A549 (cell line): ENCODE measurements around the gene ADGRL2. TPM values are rescaled to one million over a fixed set of nuclear protein-coding genes. Genes with fewer than 3 reads are reported as not detected.

Source experiments
- ATAC-seq, 2 experiments: fragments of 200-7000 bp in 1 of 2; fragments of >200 bp in 1 of 2; cut with Nextera tagmentation in 1 of 2; cut with Tn5 transposase in 1 of 2; 3 replicates each; pipeline versions ENCODE4 v1.8.0 to v1.9.1; 2018 to 2020; ENCODE audit warnings: mild to moderate bottlenecking in 1 of 2, moderate library complexity in 1 of 2
- CTCF ChIA-PET: fragments of 300-600 bp; sonication (Branson Sonifier 250); formaldehyde crosslinking; extraction: SDS; loops from one replicate; lab custom pipeline; 2021; ENCODE audit warnings: antibody characterized with exemption, inconsistent platforms; lab: Yijun Ruan, JAX
- POLR2A ChIA-PET: fragments of 350-600 bp; formaldehyde crosslinking; extraction: SDS; loops from one replicate; lab custom pipeline; 2021; ENCODE audit warnings: antibody characterized with exemption, inconsistent platforms; lab: Yijun Ruan, JAX
- DNase-seq, 2 experiments: peaks; one replicate each; pipeline versions ENCODE4 v3.0.0 to v3.0.0-alpha.2; 2011 to 2016; ENCODE audit warnings: low read depth in 1 of 2, low spot score in 1 of 2
- FAIRE-seq: peaks from 2 replicates; lab custom pipeline; 2011; peaks lifted over from hg19 to GRCh38; lab: Jason Lieb, UNC
- H3K27ac ChIP-seq, 2 experiments: fragments of >200 bp; sonication (Bioruptor Twin); formaldehyde crosslinking; 3 replicates each; pipeline ENCODE4 v1.5.1; 2016 to 2017
- H3K4me1 ChIP-seq: fragments of >200 bp; sonication (Bioruptor Twin); formaldehyde crosslinking; 3 replicates; pipeline ENCODE4 v1.6.1; 2016
- H3K4me2 ChIP-seq: fragments of >200 bp; sonication (Bioruptor Twin); formaldehyde crosslinking; 3 replicates; pipeline ENCODE4 v1.6.1; 2016
- H3K4me3 ChIP-seq: fragments of >200 bp; sonication (Bioruptor Twin); formaldehyde crosslinking; 3 replicates; pipeline ENCODE4 v1.5.1; 2016
- H3K9me3 ChIP-seq: fragments of >200 bp; sonication (Bioruptor Twin); formaldehyde crosslinking; 3 replicates; pipeline ENCODE4 v1.6.1; 2016
- ELK1 ChIP-seq: fragments of 150-350 bp; IDR thresholded peaks from 2 replicates; pipeline ENCODE4 v1.6.1; 2014; ENCODE audit warnings: low read depth, mild to moderate bottlenecking, low read length
- EP300 ChIP-seq, 2 experiments: fragments of >200 bp; sonication (Bioruptor Twin); formaldehyde crosslinking; IDR thresholded peaks; 2 replicates in 1 of 2; 3 replicates in 1 of 2; pipeline ENCODE4 v1.6.1; 2016 to 2017
- ESRRA ChIP-seq: fragments of 150-350 bp; IDR thresholded peaks from 2 replicates; pipeline ENCODE4 v1.6.1; 2014; ENCODE audit warnings: mild to moderate bottlenecking, low read length, borderline replicate concordance
- FOSB ChIP-seq: fragments of 250-450 bp; sonication (Bioruptor Pico); IDR thresholded peaks from 2 replicates; pipeline ENCODE4 v1.5.0; 2020; ENCODE audit warnings: mild to moderate bottlenecking, moderate library complexity
- GATA3 ChIP-seq: IDR thresholded peaks from 2 replicates; pipeline ENCODE4 v1.6.1; 2012; ENCODE audit warnings: borderline replicate concordance
- HDAC2 ChIP-seq: fragments of 200-600 bp; sonication (generic); IDR thresholded peaks from 2 replicates; pipeline ENCODE4 v1.6.1; 2016
- HEYL ChIP-seq: fragments of 250-450 bp; sonication (Bioruptor Pico); IDR thresholded peaks from 2 replicates; pipeline ENCODE4 v1.8.0; 2021; ENCODE audit warnings: mild to moderate bottlenecking, moderate library complexity
- HOXB13 ChIP-seq: fragments of 250-450 bp; sonication (Bioruptor Pico); IDR thresholded peaks from 2 replicates; pipeline ENCODE4 v1.5.0; 2020; ENCODE audit warnings: low read depth, mild to moderate bottlenecking, moderate library complexity
- JUN ChIP-seq, 2 experiments: fragments of >200 bp; sonication (Bioruptor Twin); formaldehyde crosslinking; IDR thresholded peaks; 2 replicates in 1 of 2; 3 replicates in 1 of 2; pipeline ENCODE4 v1.6.1; 2016 to 2017
- MAX ChIP-seq: IDR thresholded peaks from 2 replicates; pipeline ENCODE4 v1.6.1; 2012
- MAZ ChIP-seq: fragments of 150-350 bp; IDR thresholded peaks from 2 replicates; pipeline ENCODE4 v1.6.1; 2014; ENCODE audit warnings: antibody characterized with exemption, low read depth, low read length, borderline replicate concordance
- NPAS2 ChIP-seq: fragments of 250-450 bp; sonication (Bioruptor Pico); IDR thresholded peaks from 2 replicates; pipeline ENCODE4 v1.8.0; 2022; ENCODE audit warnings: mild to moderate bottlenecking, moderate library complexity, borderline replicate concordance
- NR3C1 ChIP-seq: fragments of >200 bp; sonication (Bioruptor Twin); formaldehyde crosslinking; IDR thresholded peaks from 3 replicates; pipeline ENCODE4 v1.6.1; 2017
- PBX3 ChIP-seq: IDR thresholded peaks from 2 replicates; pipeline ENCODE4 v1.6.1; 2012
- POLR2A ChIP-seq: IDR thresholded peaks from 2 replicates; pipeline ENCODE4 v1.6.1; 2012; ENCODE audit warnings: mild to moderate bottlenecking, low read length
- RARB ChIP-seq: fragments of 250-450 bp; sonication (Bioruptor Pico); IDR thresholded peaks from 2 replicates; pipeline ENCODE4 v1.8.0; 2021; ENCODE audit warnings: mild to moderate bottlenecking, moderate library complexity
- RCOR1 ChIP-seq: fragments of 150-350 bp; IDR thresholded peaks from 2 replicates; pipeline ENCODE4 v1.6.1; 2014; ENCODE audit warnings: antibody characterized with exemption, low read length, low read depth
- REST ChIP-seq: fragments of 200-600 bp; sonication (generic); IDR thresholded peaks from 2 replicates; pipeline ENCODE4 v1.6.1; 2016; ENCODE audit warnings: antibody characterized with exemption, mild to moderate bottlenecking, moderate library complexity
- RFX5 ChIP-seq: fragments of 450-650 bp; IDR thresholded peaks from 2 replicates; pipeline ENCODE4 v1.7.1; 2014; ENCODE audit warnings: antibody characterized with exemption, mild to moderate bottlenecking, moderate library complexity
- ZNF302 ChIP-seq: fragments of 250-450 bp; sonication (Bioruptor Pico); IDR thresholded peaks from 2 replicates; pipeline ENCODE4 v1.9.0; 2021; ENCODE audit warnings: inconsistent platforms, mild to moderate bottlenecking, moderate library complexity
- WGBS: methylation state at CpG from one replicate; pipeline ENCODE4 v1.1.6; 2017; ENCODE audit errors: missing lambda C conversion rate; 5-methylcytosine and 5-hydroxymethylcytosine counted together
- polyA plus RNA-seq, 4 experiments: library from polyadenylated mRNA; depleted of rRNA in 3 of 4; stranded (reverse); fragments of >200 nt; fragmentation: RNase III in 1 of 4; extraction: RNeasy Plus Mini Kit Qiagen cat#74134 plus additional on column Dnase treatment in 1 of 4; gene quantifications; 2 replicates in 3 of 4; 3 replicates in 1 of 4; pipeline ENCODE4 v1.2.3, GENCODE V29; 2011 to 2017

The ADGRL2 gene
- polyA plus RNA-seq, 2 of the 4 experiments (the other 2 are of a cell fraction) = 12.8 to 24.1 TPM

- ATAC-seq (no peak), DNase-seq (no peak), FAIRE-seq (no peak)
- no peak overlapping the region for H3K4me2 ChIP-seq
- no peak overlapping the region for H3K4me3 ChIP-seq
- TF ChIP-seq RFX5 (no peak), REST (no peak), ZNF302 (CRISPR knock-in tag) (no peak), FOSB (CRISPR knock-in tag) (no peak), EP300 (IDR thresholded peaks at IDR 0.05) (no peak), NPAS2 (no peak), MAZ (no peak), POLR2A (no peak), JUN (IDR thresholded peaks at IDR 0.05) (no peak), HOXB13 (CRISPR knock-in tag) (no peak), RARB (no peak), HDAC2 (no peak), MAX (no peak)
- CTCF ChIA-PET = no interaction called here
- no peak overlapping the region for H3K27ac ChIP-seq
- POLR2A ChIA-PET = no interaction called here
- WGBS = 56% methylated on average over 2 of the region's 2 CpGs
- no peaks in the 10 kb centered on the region for H3K9me3 ChIP-seq
- peaks cover 15% of the 10 kb centered on the region; the same call in 2 of the 3 replicates for H3K4me1 ChIP-seq
Observed at GRCh38 chr1:81834268-81834667, 33.5 kb downstream of the ADGRL2 start.

GRCh38 chr1:81834921-81835698, 34.4 kb downstream of the ADGRL2 start:
- TF ChIP-seq ELK1 (no peak), NR3C1 (no peak), MAX (no peak), RCOR1 (no peak), HEYL (CRISPR knock-in tag) (no peak), FOSB (CRISPR knock-in tag) (no peak), GATA3 (no peak), PBX3 (no peak), ESRRA (no peak)
- ATAC-seq (no peak), FAIRE-seq (no peak), DNase-seq (no peak)
- Histone ChIP-seq H3K27ac (no peak overlapping the region), H3K4me2 (no peak overlapping the region), H3K4me3 (no peak overlapping the region), H3K9me3 (no peaks in the 10 kb centered on the region), H3K4me1 (peaks cover 15% of the 10 kb centered on the region; the same call in 2 of the 3 replicates)
- CTCF ChIA-PET = no interaction called here
- 71% methylated on average over 6 of the region's 6 CpGs for WGBS
- POLR2A ChIA-PET = no interaction called here
